HG02885 (cell line): ENCODE results near the gene FNBP1L.

Source experiments
- ATAC-seq: cut with Tn5 transposase; IDR thresholded peaks from one replicate; pipeline ENCODE4 v1.9.1; 2021; ENCODE audit warnings: mild to moderate bottlenecking; ENCODE audit not compliant: unreplicated experiment, poor library complexity

FNBP1L gene

DNA sequence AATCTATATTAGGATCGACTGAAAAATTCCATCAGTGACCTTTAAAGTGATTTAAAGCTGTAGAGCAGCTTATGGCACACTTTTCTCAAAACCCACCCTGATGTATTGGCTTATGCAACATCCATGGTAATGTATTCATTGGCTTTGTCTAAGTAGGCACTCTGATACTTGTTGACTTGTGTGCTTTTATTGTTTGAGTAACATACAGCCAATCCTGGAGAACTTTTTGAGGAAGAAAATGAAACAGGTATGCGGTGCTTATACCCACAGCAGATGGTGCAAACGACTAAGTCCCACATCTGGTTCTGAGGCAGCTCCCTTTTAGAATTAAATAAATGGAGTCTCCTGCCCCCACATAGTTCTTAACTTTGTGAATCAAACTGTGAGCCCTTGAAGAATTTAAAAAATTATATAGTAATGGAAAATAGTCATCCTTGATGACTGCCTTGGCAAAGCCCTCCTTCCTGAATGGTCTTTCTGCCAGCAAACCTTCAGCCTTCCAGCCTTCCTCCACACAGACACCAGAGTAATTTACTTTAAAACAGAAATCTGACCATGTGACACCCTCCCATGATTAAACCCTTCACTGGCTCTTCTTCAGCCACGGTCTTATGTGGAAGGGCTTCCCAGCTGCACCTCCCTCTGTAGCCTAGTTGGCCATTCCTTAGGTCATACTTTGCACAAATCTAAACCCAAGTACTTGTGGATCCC is 117.7 kb downstream of the FNBP1L start:
- no peak for ATAC-seq

DNA sequence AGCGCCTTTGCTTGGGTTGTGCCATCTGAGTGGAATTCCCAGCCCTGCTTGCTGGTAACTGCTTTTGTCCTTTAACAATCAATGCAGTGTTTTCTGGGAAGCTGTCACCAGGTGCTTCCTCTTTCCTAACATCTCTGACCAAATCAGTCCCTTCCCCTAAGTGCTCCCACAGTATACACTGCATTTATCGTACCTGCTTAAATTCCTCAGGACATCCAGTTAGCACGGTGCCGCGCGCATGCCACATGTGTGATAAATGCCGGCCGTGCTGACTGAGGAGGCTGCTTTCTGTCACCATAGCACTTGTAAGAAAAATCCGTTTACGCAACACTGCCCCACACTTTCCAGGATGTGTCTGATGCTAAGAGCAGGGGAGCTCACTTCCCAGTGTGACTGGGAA is 118.3 kb downstream of the FNBP1L start:
- ATAC-seq = no peak

DNA sequence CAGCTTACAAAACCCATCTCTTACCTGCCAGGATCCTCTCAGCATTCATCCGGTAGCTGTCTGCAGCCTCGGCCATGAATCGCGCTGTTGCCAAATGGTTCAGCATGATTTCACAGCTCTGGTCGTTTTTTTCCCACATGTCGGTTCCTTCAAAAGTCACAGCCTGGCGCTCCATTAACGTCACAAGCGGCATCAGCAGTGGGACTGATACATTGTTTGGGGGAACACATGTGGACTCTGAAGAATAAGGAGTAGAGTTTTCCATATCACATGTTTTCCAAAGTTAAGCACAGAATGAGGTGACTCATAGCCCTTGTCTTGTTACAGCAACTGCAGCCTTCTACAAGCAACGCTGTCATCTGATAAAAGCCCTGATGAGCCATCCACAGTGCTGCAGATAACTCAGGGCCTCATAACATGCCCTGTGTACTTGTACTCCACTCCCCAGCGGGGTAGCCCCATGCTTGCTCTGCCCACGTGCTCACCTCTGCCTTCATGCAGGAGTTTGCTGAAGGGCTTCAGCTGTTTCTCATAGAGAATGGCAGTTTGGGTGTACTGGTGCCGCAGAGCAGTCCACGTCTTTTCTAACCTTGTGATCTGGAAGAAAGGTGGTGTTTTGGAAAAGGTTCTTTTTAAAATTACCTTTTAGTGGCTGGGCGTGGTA is 119.5 kb downstream of the FNBP1L start:
- ATAC-seq = no peak

DNA sequence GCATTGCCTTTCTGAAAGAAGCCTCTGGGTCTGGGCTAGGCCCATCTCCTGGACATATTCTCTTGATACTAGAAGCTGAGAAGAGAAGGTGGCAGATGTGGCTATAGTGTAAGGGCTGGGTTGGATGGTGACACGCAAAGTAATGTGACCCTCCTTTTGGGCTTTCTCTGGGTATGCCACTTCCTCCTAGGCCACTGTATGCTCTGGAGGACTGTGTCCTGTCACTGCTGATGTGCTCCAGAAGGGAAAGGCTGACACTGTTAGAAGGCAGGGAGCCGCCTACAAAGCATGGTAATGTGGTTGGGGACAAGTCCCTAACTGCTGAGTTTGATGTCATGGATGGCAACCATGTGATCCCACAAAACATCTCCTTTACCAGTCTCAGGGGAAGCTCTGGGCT is 121.6 kb downstream of the FNBP1L start:
- ATAC-seq = no peak

DNA sequence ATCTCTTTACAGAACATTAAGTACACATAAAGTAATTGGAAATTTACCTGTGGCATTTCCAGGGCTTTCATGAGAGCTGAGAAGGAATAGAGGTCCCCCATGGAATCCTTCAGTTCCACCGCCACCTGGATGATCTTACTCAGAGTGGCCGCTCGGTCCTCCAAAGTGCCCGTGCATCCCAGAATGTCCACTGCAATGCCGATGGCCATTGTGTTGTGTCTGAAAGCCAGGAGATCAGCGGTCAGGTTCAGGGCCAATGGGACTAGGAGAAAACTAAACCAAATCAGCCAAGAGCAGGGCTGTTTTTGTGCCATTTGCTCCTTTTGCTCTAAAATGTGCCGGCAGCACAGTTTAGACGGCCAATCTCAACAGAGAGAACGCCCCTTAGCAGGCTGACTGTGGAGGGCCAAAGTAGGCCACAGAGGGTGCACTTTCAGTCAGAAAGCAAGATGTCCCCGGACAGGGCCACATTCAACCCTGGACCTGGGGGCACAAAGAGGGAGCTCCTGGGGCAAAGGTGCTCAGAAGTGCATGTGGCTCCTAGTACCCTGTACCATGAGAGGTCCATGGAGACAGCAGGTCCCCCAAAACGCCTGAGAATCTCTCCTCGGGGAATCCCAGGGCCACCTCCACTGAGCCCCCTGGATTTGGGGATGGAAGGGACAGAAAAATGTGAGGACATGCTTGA is 123.8 kb downstream of the FNBP1L start:
- ATAC-seq = no peak

DNA sequence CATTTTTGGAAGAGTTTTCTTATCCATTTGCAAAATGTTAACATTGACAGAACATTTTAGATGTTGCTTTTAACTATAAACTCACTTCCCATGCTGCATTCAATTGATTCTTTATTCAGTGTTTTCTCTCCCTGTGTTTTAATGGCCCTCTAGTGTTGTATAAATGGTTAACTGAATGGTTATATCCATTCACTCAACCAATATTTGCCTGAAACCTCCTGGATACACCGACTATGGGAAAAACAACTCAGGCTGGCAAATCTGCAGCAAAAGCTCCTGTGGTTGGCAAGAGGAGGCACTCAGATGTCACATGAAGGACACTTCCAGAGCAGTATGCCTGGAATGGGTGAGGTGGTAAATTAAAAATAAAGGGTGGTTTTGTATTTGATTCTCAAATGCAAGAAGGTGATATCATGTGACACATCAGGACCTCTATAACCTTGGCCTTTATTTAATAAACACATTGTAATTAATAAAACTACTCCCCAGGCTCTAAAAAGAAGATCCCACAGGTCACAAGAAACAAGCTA is 126.1 kb downstream of the FNBP1L start:
- ATAC-seq = no peak

DNA sequence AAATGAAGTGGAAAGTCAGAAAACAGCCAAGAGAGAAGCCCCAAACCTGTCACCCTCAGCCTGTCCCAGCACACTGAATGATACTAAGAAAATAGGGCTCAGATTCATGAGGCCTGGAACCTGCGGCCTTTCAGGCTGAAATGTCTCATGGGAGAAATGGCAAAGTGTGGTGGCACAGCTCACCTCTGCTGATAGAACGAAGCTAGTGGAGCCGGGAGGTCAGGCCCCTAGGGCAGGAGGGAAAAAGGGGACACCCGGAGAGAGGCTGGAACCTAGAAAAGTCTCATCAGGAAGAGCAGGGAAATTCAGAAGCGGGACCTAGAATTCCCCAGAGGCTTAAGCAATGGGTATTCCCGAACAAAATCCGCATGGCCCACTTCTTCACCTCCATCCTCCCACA is 126.6 kb downstream of the FNBP1L start:
- no peak for ATAC-seq

DNA sequence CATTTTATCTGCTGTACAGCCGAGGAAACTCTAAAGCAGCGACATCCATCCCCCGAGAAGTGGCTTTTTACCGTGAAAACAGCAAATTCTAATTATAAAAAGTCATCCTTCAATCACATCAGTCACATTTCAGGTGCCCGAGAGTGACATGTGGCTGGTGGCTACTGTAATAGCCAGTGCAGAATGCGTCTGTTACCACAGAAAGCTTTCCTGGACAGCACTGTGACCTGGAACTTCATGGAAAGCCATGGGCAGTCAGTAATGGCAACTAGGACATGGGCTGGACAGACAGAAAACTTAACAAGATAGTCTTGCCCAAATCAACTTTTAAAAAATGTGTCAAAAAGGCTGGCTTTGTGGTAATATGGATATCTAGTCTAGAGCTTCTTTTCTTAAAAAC is 127.1 kb downstream of the FNBP1L start:
- no peak for ATAC-seq

DNA sequence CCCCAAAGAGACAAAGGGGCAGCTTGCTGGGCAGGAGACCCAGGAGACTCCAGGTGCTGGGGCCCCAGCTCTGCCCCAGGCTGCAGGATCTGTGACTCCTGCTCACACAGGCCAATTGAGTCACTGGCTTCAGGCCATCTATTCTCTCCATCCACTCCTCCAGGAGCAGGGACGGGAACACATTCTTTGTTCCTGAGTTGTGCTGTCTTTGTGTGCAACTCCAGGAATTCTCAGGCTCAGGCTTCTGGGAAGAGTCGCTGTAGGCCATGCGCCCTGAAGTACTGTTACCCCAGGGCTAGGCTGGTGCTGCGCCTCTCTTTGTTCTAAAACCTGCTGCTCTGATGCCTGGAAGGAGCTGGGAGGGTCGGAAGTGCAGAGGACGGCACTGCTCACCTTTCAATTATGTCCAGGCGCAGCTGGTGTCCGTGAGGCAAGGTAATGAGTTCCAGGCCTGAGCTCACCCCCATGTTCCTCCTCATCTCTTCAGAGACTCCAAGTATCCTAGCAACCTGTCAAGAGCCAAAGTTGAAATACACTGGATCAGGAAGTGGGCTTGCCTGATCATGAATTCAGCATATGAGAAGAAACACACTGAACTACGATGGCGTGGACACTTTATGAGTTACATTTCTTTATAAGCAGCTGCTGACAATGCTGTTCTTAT is 127.8 kb downstream of the FNBP1L start:
- no peak for ATAC-seq

DNA sequence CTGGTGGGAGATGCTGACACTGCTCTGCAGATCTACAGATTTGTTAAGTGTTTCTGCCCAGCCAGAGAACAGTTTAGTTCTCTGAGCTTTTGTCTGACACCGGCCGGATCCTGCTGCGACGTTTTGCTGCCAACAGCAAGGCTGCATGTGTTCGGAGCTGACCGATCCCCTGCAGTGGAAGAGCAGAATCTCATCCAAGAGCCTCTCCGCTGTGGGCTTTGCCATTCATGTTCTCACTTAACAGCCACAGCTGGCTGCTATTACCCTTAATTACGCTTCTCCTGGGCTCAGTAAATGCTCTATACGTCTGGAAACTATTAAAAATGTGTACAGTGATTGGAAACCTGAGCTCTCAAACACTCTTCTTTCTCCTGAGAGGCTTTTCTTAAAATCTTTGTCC is 128.4 kb downstream of the FNBP1L start:
- ATAC-seq = no peak

DNA sequence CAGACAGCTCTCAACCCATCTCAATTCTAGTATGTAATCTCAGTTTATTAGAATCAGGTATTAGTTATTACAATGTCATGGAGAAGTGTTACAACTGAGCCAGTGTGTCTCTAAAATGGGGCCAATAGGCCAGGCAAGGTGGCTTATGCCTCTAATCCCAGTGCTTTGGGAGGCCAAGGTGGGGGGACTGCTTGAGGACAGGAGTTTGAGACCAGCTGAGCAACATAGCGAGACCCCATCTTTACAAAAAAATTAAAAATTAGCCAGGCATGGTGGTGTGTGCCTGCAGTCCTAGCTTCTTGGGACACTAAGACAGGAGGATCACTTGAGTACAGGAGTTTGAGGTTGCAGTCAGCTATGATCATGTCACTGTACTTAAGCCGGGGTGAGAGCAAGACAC is 128.8 kb downstream of the FNBP1L start:
- no peak for ATAC-seq

DNA sequence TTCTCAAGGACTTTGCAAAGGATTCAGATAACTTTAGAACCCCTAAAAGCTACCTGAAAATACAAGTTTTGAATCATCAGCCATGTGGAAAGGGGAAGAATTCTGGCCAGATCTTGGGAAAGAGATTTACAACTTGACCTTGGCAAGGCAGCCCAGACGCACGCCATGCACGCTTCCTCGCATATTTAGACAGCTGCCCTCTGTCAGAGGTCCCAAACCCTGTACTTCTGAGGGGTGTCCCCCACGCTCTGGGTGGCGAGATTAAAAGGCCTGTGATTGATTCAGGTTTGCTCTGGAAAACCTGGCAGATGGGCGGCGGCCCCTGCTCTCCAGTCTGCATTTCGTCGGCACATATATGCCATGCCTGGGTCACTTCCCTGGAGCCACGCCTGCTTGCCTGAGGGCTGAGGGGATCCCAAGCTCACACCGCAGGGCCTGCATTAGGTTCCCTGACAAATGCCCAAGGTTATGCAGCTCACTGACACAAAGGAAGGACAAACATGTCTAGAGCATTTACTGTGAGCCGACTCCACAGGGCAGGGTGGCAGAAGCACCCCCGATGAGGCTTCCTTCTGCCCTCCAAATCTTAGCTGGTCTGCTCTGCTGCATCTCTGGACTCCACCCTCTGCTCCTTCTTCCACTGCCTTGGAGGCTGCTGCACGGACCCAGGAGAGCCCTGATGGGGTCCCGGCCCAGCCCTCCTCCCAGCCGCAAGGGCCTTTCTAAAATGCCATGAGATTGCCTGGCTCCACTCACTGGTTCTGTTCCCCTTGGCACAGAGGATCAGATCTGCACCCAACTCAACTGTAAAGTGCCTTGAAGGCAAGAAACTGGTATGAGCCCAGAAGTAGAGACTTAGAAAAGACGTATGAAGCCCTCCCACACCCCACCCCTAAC is 129.9 kb downstream of the FNBP1L start:
- ATAC-seq = no peak

DNA sequence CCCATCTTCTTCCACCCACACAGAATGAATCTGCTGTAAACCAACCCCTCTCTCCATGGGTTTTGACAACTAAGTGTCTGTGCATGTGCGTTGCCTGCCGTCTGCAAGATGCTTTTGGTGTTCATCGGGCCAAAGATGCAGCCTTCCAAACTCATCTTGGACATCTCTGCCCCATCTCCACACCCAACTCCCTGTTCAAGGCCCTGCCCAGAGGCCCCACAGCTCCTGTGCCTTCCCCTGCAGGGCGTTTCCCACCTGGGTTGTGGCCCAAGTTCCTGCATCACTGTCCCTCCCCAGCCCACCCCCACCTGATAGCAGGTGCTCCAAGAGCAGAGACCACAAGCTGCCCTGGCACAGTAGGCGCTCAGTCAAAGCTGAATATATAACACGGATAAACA is 130.5 kb downstream of the FNBP1L start:
- ATAC-seq = no peak

DNA sequence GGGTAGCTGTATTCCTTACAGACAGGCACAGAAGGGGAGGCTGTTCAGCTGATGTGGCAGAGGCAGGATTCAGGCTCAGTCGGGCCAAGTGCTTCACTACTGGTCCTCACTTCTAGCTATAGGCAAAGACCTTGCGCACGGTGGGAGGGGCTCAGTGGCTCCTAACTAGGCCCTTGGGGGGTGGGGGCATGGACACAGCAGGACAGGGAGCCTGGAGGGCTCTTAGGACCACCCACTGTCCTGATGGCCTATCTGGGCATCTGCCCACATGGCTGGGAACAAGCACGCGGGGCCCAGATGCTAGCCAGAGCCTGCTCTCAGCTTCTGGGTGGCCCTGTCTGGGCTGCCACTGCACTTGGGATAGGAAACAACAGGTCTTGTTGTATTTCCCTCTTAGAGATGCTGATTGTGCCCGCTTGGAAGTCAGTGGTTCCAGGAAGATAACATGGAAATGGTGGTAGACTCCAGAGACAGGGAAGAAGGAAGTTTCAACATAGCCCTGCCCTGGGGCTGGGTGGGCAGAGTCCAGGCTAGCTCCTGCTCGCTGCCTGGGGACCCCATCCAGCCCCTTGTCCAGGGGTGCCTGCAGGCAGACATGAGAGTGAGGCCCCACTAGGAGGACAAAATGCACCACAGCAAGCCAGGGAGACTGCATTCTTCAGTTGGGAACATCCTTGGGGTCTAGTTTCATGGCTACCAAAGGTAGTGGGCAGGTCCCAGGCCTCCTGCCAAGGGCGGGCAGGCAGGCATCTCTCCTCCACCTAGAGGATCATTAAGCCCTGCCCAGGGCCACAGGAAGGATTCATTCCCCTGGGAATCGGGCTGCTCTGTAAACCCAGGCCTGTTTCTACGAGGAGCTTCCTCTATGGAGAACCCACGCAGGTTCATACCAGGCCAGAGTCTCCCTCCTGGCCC is 131.2 kb downstream of the FNBP1L start:
- ATAC-seq = no peak

DNA sequence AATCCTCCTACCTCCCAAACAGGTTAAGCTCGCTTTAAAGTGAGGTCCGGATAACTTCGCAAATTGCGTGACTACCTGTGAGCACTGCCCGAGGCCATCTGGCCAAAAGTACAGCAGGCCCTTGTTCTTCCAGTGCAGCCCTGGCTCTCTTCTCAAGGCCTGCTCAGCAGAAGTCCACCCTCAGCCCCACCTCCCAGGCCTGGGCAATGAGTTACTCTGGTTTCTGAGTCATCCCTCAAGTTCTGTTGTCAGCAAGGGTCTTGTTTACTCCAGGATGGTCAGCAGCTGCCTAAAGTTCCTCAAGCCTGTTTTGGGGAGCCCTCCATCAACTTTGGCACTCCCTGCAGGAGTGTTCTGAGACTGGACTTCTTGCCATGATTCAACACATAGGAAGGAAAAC is 132.0 kb downstream of the FNBP1L start:
- ATAC-seq = no peak

DNA sequence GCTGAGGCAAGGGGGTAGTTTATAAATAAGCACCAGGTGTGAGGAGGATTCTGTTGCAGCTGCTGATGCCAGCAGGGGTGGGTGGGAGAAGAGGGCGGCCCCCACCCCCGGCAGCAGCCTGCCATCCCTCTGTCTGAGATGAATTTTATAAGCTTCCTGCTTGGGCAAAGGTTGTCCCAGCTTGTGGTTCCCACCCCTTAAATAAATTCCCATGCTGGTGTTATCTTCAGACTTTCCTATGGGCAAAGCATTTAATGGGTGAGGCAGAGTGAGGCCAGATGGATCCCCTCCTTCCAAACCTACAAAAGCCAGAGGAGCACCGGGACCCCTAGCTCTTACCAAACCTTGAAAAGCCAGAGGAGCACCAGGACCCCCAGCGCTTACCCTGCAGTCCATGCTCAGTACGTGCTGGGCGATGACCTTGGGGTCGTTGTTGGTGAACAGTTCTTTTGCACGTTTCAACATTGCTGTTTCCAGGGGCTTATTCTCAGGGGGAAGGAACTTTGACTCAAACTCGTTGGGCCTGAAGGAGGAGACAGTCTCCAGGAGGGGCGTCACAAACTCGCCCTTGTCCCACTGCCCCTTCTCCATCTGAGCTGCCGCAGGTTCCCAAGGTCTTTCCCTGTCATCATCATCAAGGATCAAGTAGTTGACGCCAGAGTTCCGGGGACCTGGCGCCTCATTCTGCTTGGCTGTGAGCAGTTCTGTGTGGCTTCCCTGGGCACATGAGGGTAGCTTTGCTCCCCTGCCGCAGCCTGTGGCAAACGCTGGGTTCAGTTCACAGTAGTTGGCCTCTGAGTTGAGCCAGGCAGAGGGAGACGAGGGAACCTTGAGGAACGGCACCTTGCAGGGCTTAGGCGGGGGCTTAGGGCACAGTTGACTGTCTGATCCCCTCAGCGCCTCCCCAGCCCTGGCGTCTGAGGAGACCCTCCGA is 134.3 kb downstream of the FNBP1L start:
- ATAC-seq = no peak

DNA sequence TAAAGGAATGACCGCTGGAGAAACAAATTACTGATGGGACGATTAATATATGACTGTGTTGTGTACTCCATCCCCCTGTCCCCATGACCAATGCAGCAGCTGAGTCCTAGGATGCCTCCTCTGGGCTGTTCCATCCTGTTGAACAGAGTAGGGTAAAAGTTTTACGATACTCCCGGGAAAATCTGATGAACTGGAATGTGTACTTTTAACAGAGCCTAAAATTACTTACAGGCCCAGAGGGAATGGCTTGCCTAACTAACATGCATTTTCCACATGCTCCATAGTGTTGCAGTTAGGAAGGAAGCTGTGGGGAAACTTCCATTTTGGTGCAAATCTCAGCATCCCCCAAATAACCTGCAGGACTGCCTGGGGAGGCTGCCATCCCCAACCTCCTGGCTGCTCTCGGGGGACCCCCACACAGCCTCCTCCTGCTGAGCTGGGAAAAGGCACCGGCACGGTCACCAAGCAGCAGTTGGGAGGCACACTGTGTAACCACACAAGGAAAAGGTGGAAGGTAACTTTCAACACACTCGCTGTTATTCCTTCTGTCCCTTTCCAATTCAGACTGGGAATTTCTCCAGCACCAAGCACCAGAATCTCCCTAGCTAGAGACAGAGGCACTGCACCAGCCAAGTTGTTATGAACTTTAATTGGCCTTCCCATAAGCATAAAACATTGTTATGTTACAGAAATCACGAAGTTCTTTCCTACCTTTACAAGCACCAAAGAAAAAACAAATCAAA is 136.5 kb downstream of the FNBP1L start:
- ATAC-seq = no peak
